SK-N-SH (cell line): Measurements from ENCODE around the gene TMEM74B. TPM values are rescaled to one million over a fixed set of nuclear protein-coding genes. Genes with fewer than 3 reads are reported as not detected.

Source experiments
- CTCF ChIA-PET: fragments of 300-600, 350-600 bp; formaldehyde crosslinking; extraction: SDS; loops from one replicate; lab custom pipeline; 2021; lab: Yijun Ruan, JAX
- POLR2A ChIA-PET: fragments of 350-600 bp; sonication (Branson Sonifier 250); formaldehyde crosslinking; extraction: SDS; loops from one replicate; lab custom pipeline; 2020; ENCODE audit warnings: antibody characterized with exemption, inconsistent platforms; lab: Yijun Ruan, JAX
- DNase-seq: peaks from one replicate; pipeline ENCODE4 v3.0.0; 2012
- H2AFZ ChIP-seq: fragments of 200-600 bp; sonication (generic); 2 replicates; pipeline ENCODE4 v1.8.1; 2016; ENCODE audit warnings: antibody characterized with exemption, mild to moderate bottlenecking, low read depth
- H3F3A ChIP-seq: fragments of 200-600 bp; sonication (generic); replicated peaks from 2 replicates; pipeline ENCODE3; 2016; ENCODE audit warnings: antibody characterized with exemption, mild to moderate bottlenecking; ENCODE audit not compliant: insufficient read depth
- H3K27ac ChIP-seq, 2 experiments: fragments of 200-500 bp in 1 of 2; fragments of 200-600 bp in 1 of 2; sonication (Bioruptor generic) in 1 of 2; sonication (generic), shearing (Covaris generic) in 1 of 2; 2 replicates each; pipeline versions ENCODE4 v1.5.1 to v1.6.1; 2014 to 2016; ENCODE audit warnings: low read depth in 2 of 2, inconsistent platforms in 1 of 2, low read length in 1 of 2, mild to moderate bottlenecking in 1 of 2, mixed read lengths in 1 of 2
- H3K27me3 ChIP-seq: fragments of 200-600 bp; sonication (generic), shearing (Covaris generic); 2 replicates; pipeline ENCODE4 v1.6.1; 2016; ENCODE audit warnings: mixed run types; ENCODE audit not compliant: insufficient read depth
- H3K36me3 ChIP-seq, 2 experiments: fragments of 200-500 bp in 1 of 2; fragments of 200-600 bp in 1 of 2; sonication (Bioruptor generic) in 1 of 2; sonication (generic) in 1 of 2; replicated peaks in 1 of 2; 2 replicates each; pipeline versions ENCODE3 to v1.5.1; 2014 to 2016; ENCODE audit warnings: low read length in 1 of 2, mild to moderate bottlenecking in 1 of 2; ENCODE audit not compliant: insufficient read depth in 2 of 2, control insufficient read depth in 1 of 2
- H3K4me1 ChIP-seq, 2 experiments: fragments of 200-500 bp in 1 of 2; fragments of 200-600 bp in 1 of 2; sonication (Bioruptor generic) in 1 of 2; sonication (generic), shearing (Covaris generic) in 1 of 2; 2 replicates each; pipeline versions ENCODE4 v1.5.1 to v1.6.1; 2014 to 2016; ENCODE audit warnings: low read depth in 1 of 2, low read length in 1 of 2, mixed run types in 1 of 2; ENCODE audit not compliant: insufficient read depth in 2 of 2, control insufficient read depth in 1 of 2
- H3K4me2 ChIP-seq: fragments of 200-600 bp; sonication (generic), shearing (Covaris generic); 2 replicates; pipeline ENCODE4 v1.6.1; 2017; ENCODE audit warnings: mixed run types
- H3K4me3 ChIP-seq, 2 experiments: fragments of 200-500 bp in 1 of 2; fragments of 200-600 bp in 1 of 2; sonication (Bioruptor generic) in 1 of 2; sonication (generic), shearing (Covaris generic) in 1 of 2; 2 replicates each; pipeline versions ENCODE4 v1.5.1 to v1.8.1; 2014 to 2016; ENCODE audit warnings: low read depth in 2 of 2, inconsistent platforms in 1 of 2, low read length in 1 of 2, mild to moderate bottlenecking in 1 of 2, mixed read lengths in 1 of 2, moderate library complexity in 1 of 2
- H3K79me2 ChIP-seq: fragments of 200-600 bp; sonication (generic); 2 replicates; pipeline ENCODE4 v1.8.1; 2017; ENCODE audit warnings: mild to moderate bottlenecking; ENCODE audit not compliant: insufficient read depth
- H3K9ac ChIP-seq: fragments of 200-600 bp; sonication (generic); 2 replicates; pipeline ENCODE4 v1.6.1; 2017; ENCODE audit warnings: mixed run types
- H3K9me2 ChIP-seq: fragments of 200-600 bp; sonication (generic); 2 replicates; pipeline ENCODE4 v1.6.1; 2017; ENCODE audit warnings: mixed run types
- H3K9me3 ChIP-seq: fragments of 200-600 bp; sonication (generic); 2 replicates; pipeline ENCODE4 v1.6.1; 2017; ENCODE audit warnings: mixed run types, mild to moderate bottlenecking, moderate library complexity
- H4K20me1 ChIP-seq: fragments of 200-600 bp; sonication (generic); 2 replicates; pipeline ENCODE4 v1.6.1; 2017; ENCODE audit warnings: mild to moderate bottlenecking, mixed run types; ENCODE audit not compliant: insufficient read depth
- MAX ChIP-seq: IDR thresholded peaks from 2 replicates; pipeline ENCODE4 v1.4.0; 2012; ENCODE audit warnings: low read depth
- MXI1 ChIP-seq: IDR thresholded peaks from 2 replicates; pipeline ENCODE4 v1.6.1; 2012; ENCODE audit warnings: mild to moderate bottlenecking, low read depth, low read length, improper control_type of control experiment
- NFIC ChIP-seq: IDR thresholded peaks from 2 replicates; pipeline ENCODE4 v1.4.0; 2012; ENCODE audit warnings: borderline replicate concordance
- RAD21 ChIP-seq: IDR thresholded peaks from 2 replicates; pipeline ENCODE4 v1.6.1; 2012; ENCODE audit warnings: mild to moderate bottlenecking, low read length
- REST ChIP-seq: IDR thresholded peaks from 2 replicates; pipeline ENCODE4 v1.6.1; 2012; ENCODE audit warnings: mild to moderate bottlenecking, low read depth, low read length, moderate library complexity
- SMC3 ChIP-seq: IDR thresholded peaks from 2 replicates; pipeline ENCODE4 v1.6.1; 2012; ENCODE audit warnings: low read depth, low read length, improper control_type of control experiment
- WGBS: methylation state at CpG from one replicate; pipeline ENCODE4 v1.1.6; 2017; ENCODE audit warnings: low lambda C conversion rate; 5-methylcytosine and 5-hydroxymethylcytosine counted together
- polyA plus RNA-seq, 3 experiments: library from polyadenylated mRNA; depleted of rRNA; stranded (reverse); fragments of >200 nt; gene quantifications; 2 replicates each; pipeline ENCODE4 v1.2.3, GENCODE V29; 2012
- TF ChIP-seq, protein P1 (sequence below): fragments of 200-600 bp; sonication (generic); IDR thresholded peaks from 2 replicates; pipeline ENCODE4 v1.6.1; 2017; ENCODE audit warnings: antibody characterized with exemption, mild to moderate bottlenecking, moderate library complexity
- TF ChIP-seq, protein P2 (sequence below): IDR thresholded peaks from 2 replicates; pipeline ENCODE4 v1.4.0; 2012; ENCODE audit warnings: low read depth, borderline replicate concordance

TMEM74B gene
- polyA plus RNA-seq, 1 of the 3 experiments (the other 2 are of a cell fraction): 1.8 TPM

DNA sequence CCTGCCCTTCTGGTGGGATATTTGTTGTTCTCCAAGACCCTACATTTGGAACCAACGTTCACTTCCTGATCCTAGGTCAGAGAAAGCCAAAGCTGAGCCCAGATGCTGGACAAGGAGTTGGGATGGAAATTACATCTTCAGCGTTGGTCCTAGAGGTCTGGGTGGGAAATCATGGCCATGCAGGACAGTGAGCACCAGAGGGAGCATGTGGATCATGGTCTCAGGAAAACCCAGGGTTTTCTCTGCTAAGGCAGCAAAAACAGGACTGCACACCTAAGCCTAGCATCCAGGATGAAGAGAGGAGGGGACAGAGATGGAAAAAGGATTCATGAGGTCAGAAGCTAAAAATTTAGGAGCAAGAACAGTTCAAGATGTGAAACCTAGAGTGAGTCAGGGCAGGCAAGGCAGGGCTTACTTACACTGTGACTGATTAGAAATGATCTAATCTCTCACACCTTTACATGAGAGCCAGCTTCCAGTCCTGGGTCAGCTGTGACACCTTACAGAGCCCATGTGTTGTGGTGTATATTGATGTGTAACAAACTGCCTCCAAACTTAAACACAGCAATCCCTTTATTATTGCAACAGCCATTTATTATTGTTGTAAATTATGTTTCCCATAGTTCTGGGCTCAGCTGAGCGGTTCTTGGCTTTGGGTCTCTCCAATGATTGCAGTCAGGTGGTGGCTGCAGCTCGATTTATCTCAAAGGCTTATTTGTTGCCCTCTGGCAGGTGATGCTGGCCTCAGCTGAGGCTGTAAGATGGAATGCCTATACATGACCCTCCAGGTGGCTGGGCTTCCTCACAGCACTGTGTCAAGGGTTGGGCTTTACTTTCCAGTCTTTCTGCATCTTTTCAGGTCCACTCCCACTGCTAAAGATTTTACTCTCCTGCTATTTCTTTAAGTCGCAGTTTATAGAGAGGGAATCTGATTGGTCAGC lies 24.9 kb upstream of the TMEM74B start:
- POLR2A ChIA-PET: no interaction called here
- no peaks in the 10 kb centered on the region for H3F3A ChIP-seq
- H3K9me3 ChIP-seq: no peaks in the 10 kb centered on the region
- H3K4me2 ChIP-seq: no peak overlapping the region
- CTCF ChIA-PET: interaction anchor here (1.0 to 3.9 kb wide), 11 partner anchors 9 to 393 kb away, joined by 3 to 33 read pairs (median 5); no protein-coding TSS in a partner anchor
- TF ChIP-seq RAD21: peak; percentile 56
- TF ChIP-seq, protein P1, sequence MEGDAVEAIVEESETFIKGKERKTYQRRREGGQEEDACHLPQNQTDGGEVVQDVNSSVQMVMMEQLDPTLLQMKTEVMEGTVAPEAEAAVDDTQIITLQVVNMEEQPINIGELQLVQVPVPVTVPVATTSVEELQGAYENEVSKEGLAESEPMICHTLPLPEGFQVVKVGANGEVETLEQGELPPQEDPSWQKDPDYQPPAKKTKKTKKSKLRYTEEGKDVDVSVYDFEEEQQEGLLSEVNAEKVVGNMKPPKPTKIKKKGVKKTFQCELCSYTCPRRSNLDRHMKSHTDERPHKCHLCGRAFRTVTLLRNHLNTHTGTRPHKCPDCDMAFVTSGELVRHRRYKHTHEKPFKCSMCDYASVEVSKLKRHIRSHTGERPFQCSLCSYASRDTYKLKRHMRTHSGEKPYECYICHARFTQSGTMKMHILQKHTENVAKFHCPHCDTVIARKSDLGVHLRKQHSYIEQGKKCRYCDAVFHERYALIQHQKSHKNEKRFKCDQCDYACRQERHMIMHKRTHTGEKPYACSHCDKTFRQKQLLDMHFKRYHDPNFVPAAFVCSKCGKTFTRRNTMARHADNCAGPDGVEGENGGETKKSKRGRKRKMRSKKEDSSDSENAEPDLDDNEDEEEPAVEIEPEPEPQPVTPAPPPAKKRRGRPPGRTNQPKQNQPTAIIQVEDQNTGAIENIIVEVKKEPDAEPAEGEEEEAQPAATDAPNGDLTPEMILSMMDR: peak; percentile 48
- TF ChIP-seq, protein P2, sequence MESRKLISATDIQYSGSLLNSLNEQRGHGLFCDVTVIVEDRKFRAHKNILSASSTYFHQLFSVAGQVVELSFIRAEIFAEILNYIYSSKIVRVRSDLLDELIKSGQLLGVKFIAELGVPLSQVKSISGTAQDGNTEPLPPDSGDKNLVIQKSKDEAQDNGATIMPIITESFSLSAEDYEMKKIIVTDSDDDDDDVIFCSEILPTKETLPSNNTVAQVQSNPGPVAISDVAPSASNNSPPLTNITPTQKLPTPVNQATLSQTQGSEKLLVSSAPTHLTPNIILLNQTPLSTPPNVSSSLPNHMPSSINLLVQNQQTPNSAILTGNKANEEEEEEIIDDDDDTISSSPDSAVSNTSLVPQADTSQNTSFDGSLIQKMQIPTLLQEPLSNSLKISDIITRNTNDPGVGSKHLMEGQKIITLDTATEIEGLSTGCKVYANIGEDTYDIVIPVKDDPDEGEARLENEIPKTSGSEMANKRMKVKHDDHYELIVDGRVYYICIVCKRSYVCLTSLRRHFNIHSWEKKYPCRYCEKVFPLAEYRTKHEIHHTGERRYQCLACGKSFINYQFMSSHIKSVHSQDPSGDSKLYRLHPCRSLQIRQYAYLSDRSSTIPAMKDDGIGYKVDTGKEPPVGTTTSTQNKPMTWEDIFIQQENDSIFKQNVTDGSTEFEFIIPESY: no peak
- no peaks in the 10 kb centered on the region; the same call in 1 of the 2 replicates for H3K27me3 ChIP-seq
- no peaks in the 10 kb centered on the region for H4K20me1 ChIP-seq
- H3K4me3 ChIP-seq: no peak overlapping the region
- no peaks in the 10 kb centered on the region for H3K9me2 ChIP-seq
- WGBS: 16% methylated on average over 5 of the region's 5 CpGs
- H3K9ac ChIP-seq: no peak overlapping the region
- no peaks in the 10 kb centered on the region; a peak in 1 of 4 replicates for H3K4me1 ChIP-seq
- no peak overlapping the region for H3K27ac ChIP-seq
- DNase-seq: no peak
- H2AFZ ChIP-seq: no peak overlapping the region
- H3K36me3 ChIP-seq: no peaks in the 10 kb centered on the region
- no peaks in the 10 kb centered on the region for H3K79me2 ChIP-seq

DNA sequence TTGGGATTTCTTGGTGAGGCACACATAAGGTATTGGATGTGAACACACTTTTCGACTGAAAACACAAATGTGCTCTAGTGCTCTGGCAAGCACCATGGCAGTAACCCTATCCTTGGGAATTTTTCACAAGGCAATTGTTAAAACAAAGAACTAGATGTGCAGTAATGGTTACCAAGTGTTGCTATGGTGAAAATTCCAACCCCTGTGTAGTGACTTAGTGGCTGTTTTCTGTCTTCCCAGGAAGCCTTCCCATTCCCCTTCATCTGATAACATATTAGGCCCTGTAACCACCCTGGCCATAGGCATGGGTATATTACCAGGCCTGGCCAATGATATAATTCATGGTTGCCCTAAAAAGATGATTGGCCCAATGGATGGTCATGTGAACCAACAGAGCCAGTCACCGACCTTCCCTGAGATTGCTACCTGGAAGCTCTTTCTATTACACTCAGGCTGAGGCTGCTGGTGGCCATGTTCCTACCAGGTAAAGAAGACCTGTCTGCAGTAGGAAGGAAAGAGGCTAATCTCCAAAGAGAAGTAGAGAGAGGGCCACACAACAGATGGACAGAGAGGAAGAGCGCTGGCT lies 22.6 kb upstream of the TMEM74B start:
- POLR2A ChIA-PET: no interaction called here
- 68% methylated on average over 3 of the region's 3 CpGs for WGBS
- H3K9ac ChIP-seq: no peak overlapping the region
- TF ChIP-seq MXI1: no peak
- TF ChIP-seq SMC3: no peak
- no peak for TF ChIP-seq NFIC
- no peak for TF ChIP-seq MAX
- no peak for TF ChIP-seq REST
- TF ChIP-seq, protein P2: no peak
- TF ChIP-seq, protein P1: no peak

More for the DNA sequence above, 22.6 kb upstream of the TMEM74B start:
- Histone ChIP-seq H3K4me3 (no peak overlapping the region), H2AFZ (no peak overlapping the region), H3K79me2 (no peaks in the 10 kb centered on the region), H3K4me2 (no peak overlapping the region), H3K4me1 (no peaks in the 10 kb centered on the region), H3K27ac (no peak overlapping the region), H3K27me3 (no peaks in the 10 kb centered on the region; the same call in 1 of the 2 replicates), H3F3A (no peaks in the 10 kb centered on the region), H3K36me3 (no peaks in the 10 kb centered on the region), H3K9me3 (no peaks in the 10 kb centered on the region), H3K9me2 (no peaks in the 10 kb centered on the region), H4K20me1 (no peaks in the 10 kb centered on the region)
- no peak for DNase-seq
- CTCF ChIA-PET: interaction anchor here (0.9 to 3.7 kb wide), 3 partner anchors 21 to 392 kb away, joined by 3 to 11 read pairs (median 9); no protein-coding TSS in a partner anchor
